ENCODE measurements around the gene DGKA.

The DGKA gene

GRCh38 chr12:55930771-55931316 is at the start of gene DGKA:
Gene DGKA, plus strand, starts transcription at chr12:55931162. Its CDS starts 5,342 bp downstream, at chr12:55936504.
- H3K9me3 ChIP-seq (ENCODE audit: insufficient read depth, low read length), result no peaks in the 10 kb centered on the region
- peak within 1 kb of the TSS; percentile 78 for H3K9ac ChIP-seq (ENCODE audit: insufficient read length, low read depth)
- no peak for DNase-seq (ENCODE audit: low read depth, low spot score)
- peaks cover 12% of the 10 kb centered on the region for H3K36me3 ChIP-seq (ENCODE audit: insufficient read depth, insufficient read length, low read length)
- H3K4me1 ChIP-seq (ENCODE audit: insufficient read depth, insufficient read length), result peaks cover 5% of the 10 kb centered on the region
- TF ChIP-seq SUZ12 (IDR thresholded peaks at IDR 0.05; ENCODE audit: extremely low read depth, insufficient read depth, insufficient read length) (no peak), YY1 (IDR thresholded peaks at IDR 0.05; ENCODE audit: insufficient read depth, insufficient read length) (no peak), ZNF274 (IDR thresholded peaks at IDR 0.05; ENCODE audit: low read depth, low read length) (no peak)
- H3K4me3 ChIP-seq (ENCODE audit: insufficient read length, low read depth), result peak within 1 kb of the TSS; percentile 66
- peaks cover 35% of the 10 kb centered on the region for H3K27me3 ChIP-seq (ENCODE audit: insufficient read depth, insufficient read length)

- H3K9ac ChIP-seq (ENCODE audit: insufficient read length, low read depth), result no peak overlapping the region
- H3K4me3 ChIP-seq (ENCODE audit: insufficient read length, low read depth), result no peak overlapping the region
- no peaks in the 10 kb centered on the region for H3K9me3 ChIP-seq (ENCODE audit: insufficient read depth, low read length)
- no peak for TF ChIP-seq ZNF274 (IDR thresholded peaks at IDR 0.05; ENCODE audit: low read depth, low read length)
- no peak for TF ChIP-seq YY1 (IDR thresholded peaks at IDR 0.05; ENCODE audit: insufficient read depth, insufficient read length)
- TF ChIP-seq SUZ12 (IDR thresholded peaks at IDR 0.05; ENCODE audit: extremely low read depth, insufficient read depth, insufficient read length), result no peak
- no peaks in the 10 kb centered on the region for H3K4me1 ChIP-seq (ENCODE audit: insufficient read depth, insufficient read length)
- no peaks in the 10 kb centered on the region for H3K27me3 ChIP-seq (ENCODE audit: insufficient read depth, insufficient read length)
- H3K36me3 ChIP-seq (ENCODE audit: insufficient read depth, insufficient read length, low read length), result no peaks in the 10 kb centered on the region
- no peak for DNase-seq (ENCODE audit: low read depth, low spot score)
Measured at GRCh38 chr12:55885113-55885512, 45.8 kb upstream of the DGKA start.

GRCh38 chr12:55891310-55891709 is 39.7 kb upstream of the DGKA start:
- Histone ChIP-seq H3K27me3 (ENCODE audit: insufficient read depth, insufficient read length) (no peaks in the 10 kb centered on the region), H3K4me3 (ENCODE audit: insufficient read length, low read depth) (no peak overlapping the region), H3K9me3 (ENCODE audit: insufficient read depth, low read length) (no peaks in the 10 kb centered on the region), H3K36me3 (ENCODE audit: insufficient read depth, insufficient read length, low read length) (no peaks in the 10 kb centered on the region), H3K4me1 (ENCODE audit: insufficient read depth, insufficient read length) (no peaks in the 10 kb centered on the region), H3K9ac (ENCODE audit: insufficient read length, low read depth) (no peak overlapping the region)
- TF ChIP-seq ZNF274 (IDR thresholded peaks at IDR 0.05; ENCODE audit: low read depth, low read length) (no peak), YY1 (IDR thresholded peaks at IDR 0.05; ENCODE audit: insufficient read depth, insufficient read length) (no peak)
- no peak for DNase-seq (ENCODE audit: low read depth, low spot score)

DNA sequence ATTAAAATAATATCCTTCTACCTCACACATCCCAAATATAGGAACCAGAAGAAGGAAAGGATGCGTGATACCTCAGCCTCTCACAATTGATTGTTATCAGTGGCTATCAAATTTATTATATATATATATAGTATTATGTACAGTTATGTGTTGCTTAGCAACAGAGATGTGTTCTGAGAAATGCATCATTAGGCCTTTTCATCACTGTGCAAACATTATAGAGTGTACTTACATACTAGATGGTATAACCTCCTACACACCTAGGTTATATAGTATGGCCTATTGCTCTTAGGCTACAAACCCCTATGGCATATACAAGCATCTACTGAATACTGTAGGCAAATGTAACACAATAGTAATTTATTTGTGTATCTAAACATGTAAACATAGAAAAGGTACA is 37.2 kb upstream of the DGKA start:
- no peak overlapping the region for H3K9ac ChIP-seq (ENCODE audit: insufficient read length, low read depth)
- TF ChIP-seq SUZ12 (IDR thresholded peaks at IDR 0.05; ENCODE audit: extremely low read depth, insufficient read depth, insufficient read length), result no peak
- TF ChIP-seq ZNF274 (IDR thresholded peaks at IDR 0.05; ENCODE audit: low read depth, low read length), result no peak
- no peak for TF ChIP-seq YY1 (IDR thresholded peaks at IDR 0.05; ENCODE audit: insufficient read depth, insufficient read length)
- no peaks in the 10 kb centered on the region for H3K36me3 ChIP-seq (ENCODE audit: insufficient read depth, insufficient read length, low read length)
- H3K4me3 ChIP-seq (ENCODE audit: insufficient read length, low read depth), result no peak overlapping the region
- no peaks in the 10 kb centered on the region for H3K4me1 ChIP-seq (ENCODE audit: insufficient read depth, insufficient read length)
- DNase-seq (ENCODE audit: low read depth, low spot score), result no peak
- H3K9me3 ChIP-seq (ENCODE audit: insufficient read depth, low read length), result no peaks in the 10 kb centered on the region
- H3K27me3 ChIP-seq (ENCODE audit: insufficient read depth, insufficient read length), result no peaks in the 10 kb centered on the region

DNA sequence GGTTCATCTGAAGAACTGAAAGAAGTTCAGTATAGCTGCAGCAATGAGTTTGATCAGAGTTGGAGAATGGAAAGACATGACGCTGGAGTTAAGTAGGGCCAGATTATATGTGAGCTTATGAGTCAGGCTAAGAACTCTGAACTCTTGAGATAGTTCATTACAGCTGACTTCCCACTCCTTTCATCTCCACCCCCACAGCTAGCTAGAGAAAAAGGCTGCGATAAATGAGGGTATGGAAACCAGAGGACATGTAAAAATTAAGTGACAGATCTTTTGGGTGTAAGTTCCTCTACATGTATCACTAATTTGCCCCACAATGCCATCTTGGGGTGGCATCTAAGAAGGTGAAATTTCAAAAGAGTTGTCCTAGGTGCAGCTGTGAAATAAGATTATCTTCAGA is 31.9 kb upstream of the DGKA start:
- H3K4me1 ChIP-seq (ENCODE audit: insufficient read depth, insufficient read length), result no peaks in the 10 kb centered on the region
- H3K4me3 ChIP-seq (ENCODE audit: insufficient read length, low read depth), result no peak overlapping the region
- TF ChIP-seq ZNF274 (IDR thresholded peaks at IDR 0.05; ENCODE audit: low read depth, low read length) (no peak), YY1 (IDR thresholded peaks at IDR 0.05; ENCODE audit: insufficient read depth, insufficient read length) (no peak), SUZ12 (IDR thresholded peaks at IDR 0.05; ENCODE audit: extremely low read depth, insufficient read depth, insufficient read length) (no peak)
- H3K27me3 ChIP-seq (ENCODE audit: insufficient read depth, insufficient read length), result no peaks in the 10 kb centered on the region
- peaks cover 35% of the 10 kb centered on the region for H3K36me3 ChIP-seq (ENCODE audit: insufficient read depth, insufficient read length, low read length)
- H3K9me3 ChIP-seq (ENCODE audit: insufficient read depth, low read length), result no peaks in the 10 kb centered on the region
- no peak for DNase-seq (ENCODE audit: low read depth, low spot score)
- H3K9ac ChIP-seq (ENCODE audit: insufficient read length, low read depth), result no peak overlapping the region

GRCh38 chr12:55901881-55902490 is 29.0 kb upstream of the DGKA start:
- no peaks in the 10 kb centered on the region for H3K4me1 ChIP-seq (ENCODE audit: insufficient read depth, insufficient read length)
- no peaks in the 10 kb centered on the region for H3K9me3 ChIP-seq (ENCODE audit: insufficient read depth, low read length)
- H3K36me3 ChIP-seq (ENCODE audit: insufficient read depth, insufficient read length, low read length), result peaks cover 35% of the 10 kb centered on the region
- no peak for TF ChIP-seq YY1 (IDR thresholded peaks at IDR 0.05; ENCODE audit: insufficient read depth, insufficient read length)
- H3K4me3 ChIP-seq (ENCODE audit: insufficient read length, low read depth), result no peak overlapping the region
- no peak overlapping the region for H3K9ac ChIP-seq (ENCODE audit: insufficient read length, low read depth)
- no peak for DNase-seq (ENCODE audit: low read depth, low spot score)
- no peaks in the 10 kb centered on the region for H3K27me3 ChIP-seq (ENCODE audit: insufficient read depth, insufficient read length)

DNA sequence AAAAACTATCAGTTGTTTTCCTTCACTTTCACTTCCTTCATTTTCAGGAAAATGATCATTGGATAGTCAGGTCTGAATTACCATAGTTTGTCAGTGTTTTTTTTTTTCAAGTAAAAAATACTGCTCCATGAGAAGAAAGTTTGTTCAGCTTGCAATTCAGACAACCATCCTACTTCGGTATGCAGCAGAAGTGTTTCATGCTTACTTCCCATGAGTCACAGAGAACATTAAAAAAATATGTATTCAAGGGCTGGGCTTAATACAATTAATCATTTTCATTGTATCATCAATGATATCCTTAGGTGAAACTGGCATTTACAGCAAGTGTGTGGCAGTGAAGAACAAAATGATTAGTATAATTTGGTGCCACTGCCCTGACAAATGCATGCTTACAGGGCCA is 24.9 kb upstream of the DGKA start:
- Histone ChIP-seq H3K9ac (ENCODE audit: insufficient read length, low read depth) (no peak overlapping the region), H3K36me3 (ENCODE audit: insufficient read depth, insufficient read length, low read length) (peaks cover 25% of the 10 kb centered on the region), H3K27me3 (ENCODE audit: insufficient read depth, insufficient read length) (no peaks in the 10 kb centered on the region), H3K4me3 (ENCODE audit: insufficient read length, low read depth) (no peak overlapping the region), H3K4me1 (ENCODE audit: insufficient read depth, insufficient read length) (no peaks in the 10 kb centered on the region), H3K9me3 (ENCODE audit: insufficient read depth, low read length) (no peaks in the 10 kb centered on the region)
- TF ChIP-seq ZNF274 (IDR thresholded peaks at IDR 0.05; ENCODE audit: low read depth, low read length) (no peak), YY1 (IDR thresholded peaks at IDR 0.05; ENCODE audit: insufficient read depth, insufficient read length) (no peak), SUZ12 (IDR thresholded peaks at IDR 0.05; ENCODE audit: extremely low read depth, insufficient read depth, insufficient read length) (no peak)
- DNase-seq (ENCODE audit: low read depth, low spot score), result no peak

All from NT2/D1 (cell line).